Measurements from ENCODE around the gene ZC3H6. TPM values are rescaled to one million over a fixed set of nuclear protein-coding genes. Genes with fewer than 3 reads are reported as not detected.
"Not testable (repeated sequence)": the region's sequence is repeated elsewhere in the genome, so short reads cannot be mapped to it uniquely, and the experiment has no call there.

Gene ZC3H6
- total RNA-seq, 1 donor: 4.8 TPM

DNA sequence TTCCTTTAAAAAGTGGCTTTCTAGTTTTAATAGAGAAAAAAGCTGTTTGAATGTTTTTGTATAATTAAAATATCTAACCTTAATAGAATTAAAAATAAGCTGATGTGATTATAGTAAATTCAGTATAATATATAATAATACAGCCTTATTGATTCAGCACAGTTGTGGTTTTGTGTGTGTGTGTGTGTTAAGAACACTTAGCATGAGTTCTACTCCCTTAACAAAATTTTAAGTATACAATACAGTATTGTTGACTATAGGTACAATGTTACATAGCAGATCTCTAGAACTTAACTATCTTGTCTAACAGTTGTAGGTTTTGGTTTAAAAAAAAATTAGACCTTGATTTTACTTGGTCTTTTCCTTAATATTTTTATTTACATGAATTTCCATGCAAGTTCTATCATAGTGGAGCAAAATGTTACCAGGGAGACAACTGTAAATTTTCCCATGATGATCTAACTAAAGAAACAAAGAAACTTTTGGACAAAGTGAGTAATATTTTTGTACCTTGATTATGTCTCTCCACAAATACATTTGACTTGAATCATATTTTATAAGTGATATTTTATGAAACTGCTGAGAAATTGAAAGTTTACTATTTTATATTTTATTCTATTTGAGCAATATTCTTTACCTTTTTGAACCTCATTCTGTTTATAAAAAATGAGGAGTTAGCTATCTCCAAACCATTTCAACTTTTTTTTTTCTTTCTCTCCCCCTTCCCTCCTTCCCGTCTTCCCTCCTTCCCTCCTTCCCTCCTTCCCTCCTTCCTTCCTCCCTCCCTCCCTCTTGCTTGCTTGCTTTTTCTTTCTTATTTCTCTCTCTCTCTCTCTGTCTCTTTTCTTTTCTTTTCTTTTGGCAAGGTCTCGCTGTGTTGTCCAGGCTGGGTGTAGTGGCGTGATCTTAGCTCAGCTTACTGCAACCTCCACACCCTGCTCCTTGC lies 46.3 kb downstream of the ZC3H6 start:
- no peak for DNase-seq (ENCODE audit: low read depth in 2 of 3, low spot score in 2 of 3)

- no peak for DNase-seq (ENCODE audit: low read depth in 2 of 3, low spot score in 2 of 3)
These were observed 47.5 kb downstream of the ZC3H6 start for GRCh38 chr2:112322919-112323318.

DNA sequence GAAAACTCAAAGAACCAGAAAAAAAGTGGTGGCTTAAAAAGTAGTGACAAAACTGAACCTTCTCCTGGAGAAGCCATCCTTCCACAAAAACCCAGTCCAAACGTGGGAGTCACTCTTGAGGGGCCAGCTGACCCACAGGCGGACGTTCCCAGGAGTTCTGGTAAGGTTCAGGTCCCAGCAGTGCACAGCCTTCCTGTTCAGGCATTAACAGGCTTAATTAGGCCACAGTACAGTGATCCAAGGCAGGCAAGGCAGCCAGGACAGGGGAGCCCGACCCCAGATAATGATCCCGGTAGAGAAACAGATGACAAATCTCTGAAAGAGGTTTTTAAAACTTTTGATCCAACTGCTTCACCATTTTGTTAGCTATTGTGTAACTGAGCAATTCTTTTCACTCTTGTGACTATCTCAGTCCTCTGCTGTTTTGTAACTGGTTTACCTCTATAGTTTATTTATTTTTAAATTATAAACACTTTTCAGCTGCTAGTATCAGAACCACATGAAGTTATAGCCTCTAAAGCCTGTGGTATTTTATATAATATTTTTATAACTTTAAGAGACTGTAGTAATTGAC lies 56.8 kb downstream of the ZC3H6 start:
- no peak for DNase-seq (ENCODE audit: low read depth in 2 of 3, low spot score in 2 of 3)

DNA sequence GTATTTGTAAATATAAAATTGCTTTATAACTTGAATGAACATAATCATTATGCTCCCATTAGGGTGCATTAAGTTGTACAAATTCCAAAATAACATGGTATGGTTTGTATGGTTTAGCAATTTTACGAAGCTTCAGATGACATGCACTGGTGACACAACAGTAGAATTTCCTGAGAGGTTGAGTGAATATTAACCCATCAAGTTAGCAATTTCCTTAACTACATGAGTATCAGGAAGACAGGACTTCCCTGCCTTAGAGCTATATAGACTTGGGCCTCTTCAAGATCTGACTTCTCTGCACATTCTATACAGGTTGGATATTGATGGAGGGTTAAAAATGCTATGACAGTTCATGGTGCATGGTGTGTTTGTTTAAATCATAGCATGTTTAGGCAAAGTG lies 60.2 kb downstream of the ZC3H6 start:
- no peak for DNase-seq (ENCODE audit: low read depth in 2 of 3, low spot score in 2 of 3)

- DNase-seq (ENCODE audit: low read depth in 2 of 3, low spot score in 2 of 3): no peak
These were observed 64.6 kb downstream of the ZC3H6 start for GRCh38 chr2:112339986-112340385.

DNA sequence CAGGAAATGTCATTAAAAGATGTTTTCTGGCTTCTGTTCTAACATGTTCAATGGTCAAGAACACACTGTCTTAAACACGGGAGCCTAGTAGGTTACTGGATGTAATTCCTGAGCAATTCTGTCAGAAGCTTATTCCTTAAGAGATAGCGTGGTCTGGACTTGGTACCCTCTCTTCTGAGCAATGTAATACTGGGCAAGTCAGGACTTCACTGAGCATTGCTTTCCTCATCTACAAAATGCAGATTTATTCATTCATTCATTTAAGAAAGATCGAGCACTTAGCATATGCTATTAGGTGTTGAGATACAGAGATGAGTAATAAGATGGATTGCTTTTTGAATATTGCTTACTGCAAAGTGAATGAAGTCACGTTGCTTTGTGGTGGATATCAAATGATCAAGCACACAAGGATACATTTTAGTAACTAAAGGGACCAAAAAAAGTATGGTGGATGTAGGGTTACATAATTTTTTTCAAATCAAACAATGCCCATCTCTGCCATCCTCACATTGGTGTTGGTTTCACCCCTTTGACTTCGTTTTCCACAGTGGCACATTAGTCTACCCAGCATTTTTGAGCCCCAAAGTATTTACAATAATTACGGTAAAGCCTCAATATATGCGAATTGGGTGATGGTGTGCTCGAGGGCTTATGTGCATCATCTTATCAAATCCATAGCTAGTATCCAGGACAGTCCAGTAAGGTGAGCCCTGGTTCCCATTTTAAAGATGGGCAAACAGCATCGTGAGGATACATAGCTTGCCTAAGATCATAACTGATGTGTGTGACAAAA lies 65.3 kb downstream of the ZC3H6 start:
- DNase-seq (ENCODE audit: low read depth in 2 of 3, low spot score in 2 of 3): no peak

DNA sequence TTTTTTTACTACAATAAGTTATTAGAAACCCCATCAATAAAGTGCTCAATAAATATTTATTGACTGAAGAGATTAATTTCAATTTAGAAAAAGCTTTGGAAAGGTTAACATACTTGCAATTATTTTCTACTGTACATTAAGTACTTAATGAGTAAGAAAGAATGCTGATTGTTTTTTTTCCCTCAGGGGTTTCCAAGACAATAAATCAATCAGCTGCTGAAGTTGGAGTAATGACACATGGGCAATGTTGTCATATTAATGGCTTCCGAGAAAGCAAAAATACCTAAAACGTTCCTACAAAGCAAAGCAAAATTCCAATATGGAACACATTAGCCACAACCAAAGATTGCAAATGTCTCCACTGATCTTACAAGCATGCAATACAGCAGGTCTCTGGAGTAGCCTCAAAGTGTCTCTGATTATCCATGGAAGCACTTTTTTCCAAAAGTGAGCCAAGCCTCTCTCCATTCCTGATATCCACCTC lies 66.7 kb downstream of the ZC3H6 start:
- no peak for DNase-seq (ENCODE audit: low read depth in 2 of 3, low spot score in 2 of 3)

DNA sequence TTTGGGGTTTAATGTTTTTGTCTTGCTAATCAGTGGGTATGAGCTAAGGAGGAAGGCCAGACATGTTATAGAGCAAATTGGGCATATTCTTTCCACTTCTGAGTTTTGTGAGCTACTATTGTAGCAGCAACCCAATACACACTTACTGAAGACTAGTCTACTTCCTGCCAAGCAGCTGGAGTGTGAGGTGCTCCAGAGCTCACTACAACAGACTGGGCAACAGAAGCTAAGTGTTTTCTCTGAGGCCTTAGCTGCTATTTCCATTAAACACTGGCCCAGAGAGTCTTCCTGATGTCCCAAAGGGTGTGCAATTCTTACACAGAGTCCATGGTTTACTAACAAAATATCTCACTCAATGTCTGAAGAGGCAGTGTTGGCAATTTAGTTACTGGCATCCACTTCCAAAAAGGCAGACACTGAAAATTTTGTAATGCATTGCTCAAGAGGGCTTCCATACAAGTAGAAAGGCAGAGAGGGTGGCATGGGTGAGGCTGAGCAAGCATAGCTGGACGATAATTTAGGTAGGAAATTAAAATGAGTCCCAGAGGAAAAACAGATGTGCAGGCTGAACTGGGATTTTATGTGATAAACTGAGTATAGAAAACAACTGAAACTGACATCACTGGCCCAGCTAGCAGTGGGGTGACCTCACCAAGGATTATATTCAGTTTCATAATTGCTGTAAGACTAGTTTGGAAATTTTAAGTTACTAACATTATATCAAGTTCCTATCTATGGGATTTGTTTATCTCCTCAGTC lies 68.6 kb downstream of the ZC3H6 start:
- DNase-seq (ENCODE audit: low read depth in 2 of 3, low spot score in 2 of 3): no peak

DNA sequence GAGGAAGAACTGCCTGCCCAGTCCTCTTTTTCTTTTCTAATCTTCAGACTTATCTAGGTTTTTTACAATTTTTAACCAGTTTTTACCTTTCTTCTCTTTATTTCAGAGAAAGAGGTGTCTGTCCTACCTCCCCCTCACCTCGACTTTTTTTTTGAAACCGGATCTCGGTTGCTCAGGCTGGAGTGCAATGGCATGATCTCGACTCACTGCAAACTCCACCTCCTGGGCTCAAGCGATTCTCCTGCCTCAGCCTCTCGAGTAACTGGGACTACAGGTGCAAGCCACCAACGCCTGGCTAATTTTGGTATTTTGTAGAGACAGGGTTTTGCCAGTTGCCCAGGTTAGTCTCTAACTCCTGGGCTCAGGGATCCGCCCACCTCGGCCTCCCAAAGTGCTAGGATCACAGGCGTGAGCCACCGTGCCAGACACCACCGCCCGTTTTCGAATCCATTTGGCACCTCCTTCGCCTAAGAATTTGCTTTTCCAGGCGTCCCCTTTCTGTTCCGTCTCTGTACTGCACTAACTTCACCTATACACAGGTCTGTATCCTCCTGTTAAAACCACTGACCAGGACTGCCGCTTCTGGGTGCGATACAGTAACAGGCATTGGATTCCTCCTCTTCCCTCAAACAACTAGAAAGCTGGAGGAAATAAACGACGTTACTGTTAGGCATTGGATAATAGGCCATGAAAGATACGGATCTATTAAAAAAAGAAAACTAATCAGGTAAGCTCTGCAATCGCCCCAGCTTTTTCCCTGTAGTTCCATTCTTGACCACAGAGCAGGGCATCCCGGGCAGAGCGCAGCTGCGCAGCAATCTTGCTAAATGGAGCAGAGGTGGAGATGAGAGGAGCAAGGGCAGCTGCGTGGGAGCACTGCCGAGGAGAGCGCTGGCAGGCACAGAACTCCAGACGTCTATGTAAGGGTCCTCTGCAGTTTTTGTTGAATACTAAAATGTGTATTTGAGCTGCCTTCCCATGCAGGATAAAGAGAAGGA lies 69.9 kb downstream of the ZC3H6 start:
- no peak for DNase-seq (ENCODE audit: low read depth in 2 of 3, low spot score in 2 of 3)

DNA sequence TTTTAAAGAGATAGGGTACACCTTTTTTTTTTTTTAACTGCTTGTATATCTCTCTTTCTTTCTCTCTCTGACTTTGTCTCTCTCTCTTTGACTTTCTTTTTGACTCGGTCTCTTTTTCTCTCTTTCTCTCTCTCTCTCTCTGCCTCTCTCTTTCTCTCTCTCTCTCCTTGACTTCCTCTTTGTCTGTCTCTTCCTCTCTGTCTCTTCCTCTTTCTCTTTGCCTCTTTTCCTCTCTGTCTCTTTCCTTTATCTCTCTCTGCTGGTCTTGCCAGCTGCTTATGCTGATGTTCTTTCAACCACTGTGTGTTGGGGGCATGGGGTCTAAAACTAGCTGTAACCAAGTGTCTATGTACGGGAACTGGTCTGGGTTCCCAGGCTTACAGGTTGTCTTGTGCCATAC lies 76.9 kb downstream of the ZC3H6 start:
- DNase-seq (ENCODE audit: low read depth in 2 of 3, low spot score in 2 of 3): not testable (repeated sequence)

- not testable (repeated sequence) for DNase-seq (ENCODE audit: low read depth in 2 of 3, low spot score in 2 of 3)
These were observed 77.6 kb downstream of the ZC3H6 start for GRCh38 chr2:112352809-112353603.

GRCh38 chr2:112354335-112354734 lies 78.9 kb downstream of the ZC3H6 start:
- DNase-seq (ENCODE audit: low read depth in 2 of 3, low spot score in 2 of 3): not testable (repeated sequence)

GRCh38 chr2:112360055-112360454 lies 84.7 kb downstream of the ZC3H6 start:
- DNase-seq (ENCODE audit: low read depth in 2 of 3, low spot score in 2 of 3): not testable (repeated sequence)

Small RNA genes lying within 50 kb of the gene (small RNA-seq; reads per million reads assigned to genes)
- gene AC115115.1: 0.27 reads per million

Other genes starting within 250 kb of the ZC3H6 start
- gene TMEM87B, start 220.3 kb upstream of the ZC3H6 start, total RNA-seq: 6.2 TPM
- gene FBLN7, start 137.2 kb upstream of the ZC3H6 start, total RNA-seq: under 0.01 TPM
- 2.2 TPM for gene ZC3H8, start 20.6 kb upstream of the ZC3H6 start, total RNA-seq
- 9.4 TPM for gene RGPD8, start 158.0 kb downstream of the ZC3H6 start, total RNA-seq
- gene TTL, start 206.6 kb downstream of the ZC3H6 start, total RNA-seq: 15.1 TPM

Measured in hematopoietic multipotent progenitor cell (in vitro differentiated cells).